Posterior vena cava (tissue), 2 donors: ENCODE measurements around the gene ASH1L. TPM values are rescaled to one million over a fixed set of nuclear protein-coding genes. Genes with fewer than 3 reads are reported as not detected.
"Not testable (repeated sequence)": the region's sequence is repeated elsewhere in the genome, so short reads cannot be mapped to it uniquely, and the experiment has no call there.

ENCODE experiments used
- DNase-seq: peaks from one replicate; pipeline ENCODE4 v3.0.0-alpha.2; 2020; ENCODE audit warnings: low spot score
- intact Hi-C, 2 donors: fragments of 100-400 bp; cut with DNase I; formaldehyde crosslinking; loops; one replicate each; pipeline versions ENCODE4 v1.14.1 to v1.14.2; 2022 to 2023
- total RNA-seq, 2 donors: library from RNA; stranded (reverse); fragmentation: NEBNext Ultra II Directional; extraction: Animal tissue kit (Norgen Biotek cat#: 25700); gene quantifications; one replicate each; pipeline ENCODE4 v1.2.1, GENCODE V29; 2021
- donor health status: DM: yes; HTN: yes; CAD: no.
- donor health status: DM: yes; HTN: yes; CAD: no.

Gene ASH1L
- total RNA-seq, 2 donors from 2014 or later: 66.7 to 67.4 TPM

- intact Hi-C loops: no loop called here
- no peak for DNase-seq
These were observed 7.5 kb upstream of the ASH1L start for GRCh38 chr1:155569988-155570592.

- intact Hi-C loops: not testable (repeated sequence)
These were observed 897 bp upstream of the ASH1L start for GRCh38 chr1:155563377-155564022.

GRCh38 chr1:155561779-155562580, 623 bp downstream of the ASH1L start:
- intact Hi-C loops: not testable (repeated sequence)

More at GRCh38 chr1:155563377-155564022, 897 bp upstream of the ASH1L start:
- DNase-seq: not testable (repeated sequence)

GRCh38 chr1:155555915-155556314, 6.7 kb downstream of the ASH1L start:
- intact Hi-C loops: no loop called here
- no peak for DNase-seq

More at GRCh38 chr1:155561779-155562580, 623 bp downstream of the ASH1L start:
- peak; percentile 85 for DNase-seq

- DNase-seq: no peak
- intact Hi-C loops: no loop called here
These were observed 9.3 kb downstream of the ASH1L start for GRCh38 chr1:155553349-155553748.

- intact Hi-C loops: no loop called here
These were observed 13.9 kb downstream of the ASH1L start for GRCh38 chr1:155548706-155549105.

GRCh38 chr1:155540000-155540874, 22.4 kb downstream of the ASH1L start:
- no peak for DNase-seq
- intact Hi-C loops: loop anchor here in 1 of 2 donors (10.0 kb wide), 1 partner anchor 265 kb away; no protein-coding TSS in a partner anchor

More at GRCh38 chr1:155548706-155549105, 13.9 kb downstream of the ASH1L start:
- no peak for DNase-seq

- intact Hi-C loops: loop anchor here in 1 of 2 donors (10.0 kb wide), 1 partner anchor 268 kb away; no protein-coding TSS in a partner anchor
- no peak for DNase-seq
These were observed 25.4 kb downstream of the ASH1L start for GRCh38 chr1:155537193-155537592.

- intact Hi-C loops: loop anchor here in 1 of 2 donors (10.0 kb wide), 1 partner anchor 273 kb away; no protein-coding TSS in a partner anchor
- no peak for DNase-seq
These were observed 31.0 kb downstream of the ASH1L start for GRCh38 chr1:155531624-155532023.

GRCh38 chr1:155529929-155530328, 32.7 kb downstream of the ASH1L start:
- intact Hi-C loops: loop anchor here in 1 of 2 donors (10.0 kb wide), 1 partner anchor 275 kb away; no protein-coding TSS in a partner anchor
- DNase-seq: no peak

- DNase-seq: no peak
- intact Hi-C loops: no loop called here
These were observed 33.5 kb downstream of the ASH1L start for GRCh38 chr1:155529109-155529508.

GRCh38 chr1:155527677-155528076, 34.9 kb downstream of the ASH1L start:
- DNase-seq: no peak
- intact Hi-C loops: no loop called here

GRCh38 chr1:155526356-155526755, 36.2 kb downstream of the ASH1L start:
- intact Hi-C loops: no loop called here
- no peak for DNase-seq

- no peak for DNase-seq
- intact Hi-C loops: no loop called here
These were observed 40.5 kb downstream of the ASH1L start for GRCh38 chr1:155522069-155522468.

GRCh38 chr1:155518484-155518883, 44.1 kb downstream of the ASH1L start:
- intact Hi-C loops: no loop called here
- DNase-seq: no peak

GRCh38 chr1:155514582-155515187, 47.9 kb downstream of the ASH1L start:
- intact Hi-C loops: no loop called here
- no peak for DNase-seq

- no peak for DNase-seq
- intact Hi-C loops: no loop called here
These were observed 49.2 kb downstream of the ASH1L start for GRCh38 chr1:155513300-155513916.

- intact Hi-C loops, DNase-seq: not testable (repeated sequence)
These were observed 51.2 kb downstream of the ASH1L start for GRCh38 chr1:155511385-155511784.
